Activated naive CD4-positive, alpha-beta T cell (primary cell): Measurements from ENCODE around the gene LSM10.
A peak's percentile ranks its signal among the peaks of the same experiment; 100 is the strongest.

Experiments
- DNase-seq, 4 experiments: peaks; one replicate each; lab custom pipeline; 2025; lab: John Stamatoyannopoulos, UW

Gene LSM10

DNA sequence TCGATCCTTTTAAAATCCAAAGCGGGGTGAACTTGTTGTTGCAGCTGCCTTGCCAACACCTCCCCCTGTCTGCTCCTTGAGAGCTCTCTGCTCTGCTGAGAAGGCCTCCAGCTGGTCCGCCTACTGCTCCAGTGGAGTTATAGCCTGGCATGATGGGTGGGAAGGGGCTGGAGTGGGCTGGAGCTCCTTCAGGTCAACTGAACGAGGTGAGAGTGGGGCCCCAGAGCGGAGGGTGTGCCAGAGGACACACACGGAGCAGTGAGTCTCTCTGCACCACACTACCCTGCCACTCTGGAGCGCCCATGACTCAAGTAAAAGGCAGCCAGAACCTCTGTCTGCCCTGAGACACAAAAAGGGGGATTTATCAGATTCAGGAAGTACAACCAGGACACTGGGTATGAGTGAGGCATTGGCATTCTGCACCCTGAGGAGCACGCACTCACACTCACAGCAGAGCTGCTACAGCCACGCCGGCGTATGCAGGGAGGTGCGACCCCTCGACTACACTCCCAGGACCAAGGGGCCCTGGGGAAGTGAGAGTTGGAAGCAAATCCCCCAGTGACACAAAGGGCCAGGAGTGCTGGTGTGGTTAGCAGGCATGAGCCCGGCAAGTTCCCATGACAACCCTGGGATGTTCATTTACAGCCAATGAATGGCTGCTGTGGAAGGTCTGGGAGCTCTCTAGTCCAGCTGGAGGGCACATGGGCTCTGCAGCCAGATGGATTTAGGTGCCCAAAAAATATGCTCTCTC is 46.3 kb downstream of the LSM10 start:
- DNase-seq: no peak

DNA sequence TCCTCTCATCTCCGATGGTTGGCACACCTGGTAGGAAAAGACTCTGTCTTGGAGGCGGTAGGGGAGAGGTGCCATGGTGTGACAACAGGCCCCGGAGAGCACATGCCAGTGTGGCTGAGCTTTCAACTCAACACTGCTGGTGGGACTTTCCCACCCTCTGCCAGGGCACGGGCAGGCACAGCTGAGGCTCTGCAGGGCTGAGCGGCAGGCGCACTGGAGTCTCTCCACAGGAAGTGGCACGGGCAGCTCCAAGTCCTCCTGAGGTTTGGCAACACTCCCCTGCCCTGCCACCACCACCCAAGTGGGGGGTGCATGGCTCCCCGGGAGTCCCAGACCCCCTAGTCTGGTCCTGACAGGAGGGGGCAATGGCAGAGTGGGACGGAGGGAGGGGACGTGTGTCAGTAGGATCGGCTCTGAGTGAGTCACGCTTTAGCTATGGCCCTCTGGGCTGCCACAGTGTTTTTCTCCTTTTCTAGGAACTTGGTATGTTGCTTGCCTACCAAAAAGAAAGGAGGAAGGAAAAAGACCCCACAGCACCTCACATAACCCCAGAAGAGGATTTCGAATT is 47.0 kb downstream of the LSM10 start:
- DNase-seq: peak in 2 of 4 experiments; percentile 22 to 30

DNA sequence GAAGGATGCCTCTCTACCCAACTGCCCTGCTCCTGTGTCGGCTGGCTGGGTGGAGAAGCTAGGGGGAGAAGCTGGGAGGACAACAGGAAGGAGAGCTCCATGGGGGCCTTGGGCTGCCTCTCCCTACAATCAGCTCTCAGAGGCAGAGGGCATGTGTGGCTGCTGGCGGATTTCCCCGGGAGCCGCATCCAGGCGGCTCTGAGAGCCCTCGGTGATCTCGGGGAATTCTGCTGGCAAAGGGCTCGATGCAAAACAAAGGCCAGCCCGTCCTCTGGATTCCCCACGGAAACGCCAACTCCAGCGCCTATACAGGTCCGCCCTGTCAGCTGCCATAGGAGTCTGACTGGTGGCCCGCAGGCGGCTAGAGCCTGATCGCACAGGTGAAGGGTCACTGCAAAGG is 47.9 kb downstream of the LSM10 start:
- no peak for DNase-seq

DNA sequence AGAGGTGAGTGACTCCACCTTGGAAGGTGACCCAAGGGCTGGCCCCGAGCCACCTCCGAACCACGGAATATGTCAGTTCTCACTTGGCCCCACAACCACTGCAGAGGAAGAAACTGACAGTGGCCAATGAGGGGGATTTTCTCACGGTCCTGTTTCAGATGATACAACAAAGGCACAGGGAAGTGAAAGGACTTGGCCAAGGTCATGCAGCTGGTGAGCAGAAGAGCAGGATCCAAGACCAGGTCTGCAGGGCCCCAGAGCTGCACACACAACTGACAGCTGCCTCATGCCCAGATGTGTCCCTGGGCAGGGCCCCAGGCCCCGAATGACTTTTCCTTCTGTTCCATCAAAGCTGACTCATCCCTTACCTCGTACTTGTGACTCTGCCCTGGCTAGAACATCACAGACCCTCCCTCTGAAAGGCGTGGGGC is 48.5 kb downstream of the LSM10 start:
- DNase-seq: no peak

DNA sequence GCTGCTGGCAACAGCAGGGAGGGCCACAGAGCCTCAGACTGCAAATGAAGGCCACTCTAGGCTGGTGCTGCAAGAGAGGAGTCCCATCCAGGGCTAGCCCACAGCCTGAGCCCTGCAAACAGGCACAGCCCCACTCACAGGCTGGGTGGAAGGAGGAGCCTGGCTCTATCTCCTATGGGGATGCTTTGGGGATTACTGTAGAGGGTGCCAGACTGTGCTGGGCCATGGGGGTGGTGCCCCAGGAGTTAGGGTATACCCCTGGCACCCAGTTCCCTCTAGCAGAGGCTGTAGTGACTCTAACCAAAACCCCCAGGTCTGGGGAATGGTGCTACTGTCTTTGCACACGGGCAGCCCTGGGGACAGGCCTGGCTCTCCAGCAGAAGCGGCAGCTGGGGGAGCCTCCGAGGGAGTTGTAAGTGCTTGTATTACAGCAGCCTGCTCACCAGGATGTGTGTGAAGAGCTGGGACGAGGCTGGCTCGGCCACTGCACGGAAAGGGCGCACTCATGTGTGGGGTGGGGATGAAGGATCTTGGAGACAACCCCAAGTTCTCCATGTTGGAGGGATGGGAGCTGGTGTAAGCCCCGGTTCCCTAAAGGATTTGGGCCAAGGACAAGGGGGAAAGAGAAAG is 50.9 kb downstream of the LSM10 start:
- no peak for DNase-seq

DNA sequence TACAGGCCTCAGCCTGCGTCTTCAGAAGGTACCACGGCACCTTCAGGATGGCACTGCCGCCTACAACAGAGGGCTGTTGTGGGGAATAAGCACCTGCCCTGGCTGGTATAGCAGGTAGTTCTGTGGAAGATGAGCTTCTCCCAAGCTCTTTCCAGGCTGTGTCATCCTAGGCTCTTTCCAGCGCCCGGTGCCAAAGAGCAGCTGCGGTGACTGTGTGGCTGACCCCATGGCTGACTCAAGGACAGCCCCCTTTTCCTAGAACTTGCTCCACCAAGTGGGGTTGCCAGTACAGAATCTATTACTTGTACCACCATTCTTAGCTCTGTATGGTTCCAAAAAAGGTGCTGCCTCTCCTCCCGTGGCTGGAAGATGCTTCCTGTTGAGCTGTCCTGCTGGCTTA is 52.4 kb downstream of the LSM10 start:
- no peak for DNase-seq

DNA sequence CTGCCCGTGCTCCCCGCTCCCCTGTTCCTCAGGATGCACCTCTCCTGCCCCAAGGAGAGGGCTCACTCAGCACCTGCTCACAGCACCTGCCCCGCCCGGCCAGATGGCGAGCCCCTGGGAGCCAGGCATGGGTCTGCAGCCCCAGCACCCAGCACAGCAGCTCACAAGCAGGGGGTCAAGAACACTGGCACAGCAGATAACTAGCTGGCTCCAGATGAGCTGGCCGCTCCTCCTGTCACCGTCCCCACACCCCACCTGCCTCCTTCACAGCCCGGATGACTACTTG is 53.4 kb downstream of the LSM10 start:
- no peak for DNase-seq

DNA sequence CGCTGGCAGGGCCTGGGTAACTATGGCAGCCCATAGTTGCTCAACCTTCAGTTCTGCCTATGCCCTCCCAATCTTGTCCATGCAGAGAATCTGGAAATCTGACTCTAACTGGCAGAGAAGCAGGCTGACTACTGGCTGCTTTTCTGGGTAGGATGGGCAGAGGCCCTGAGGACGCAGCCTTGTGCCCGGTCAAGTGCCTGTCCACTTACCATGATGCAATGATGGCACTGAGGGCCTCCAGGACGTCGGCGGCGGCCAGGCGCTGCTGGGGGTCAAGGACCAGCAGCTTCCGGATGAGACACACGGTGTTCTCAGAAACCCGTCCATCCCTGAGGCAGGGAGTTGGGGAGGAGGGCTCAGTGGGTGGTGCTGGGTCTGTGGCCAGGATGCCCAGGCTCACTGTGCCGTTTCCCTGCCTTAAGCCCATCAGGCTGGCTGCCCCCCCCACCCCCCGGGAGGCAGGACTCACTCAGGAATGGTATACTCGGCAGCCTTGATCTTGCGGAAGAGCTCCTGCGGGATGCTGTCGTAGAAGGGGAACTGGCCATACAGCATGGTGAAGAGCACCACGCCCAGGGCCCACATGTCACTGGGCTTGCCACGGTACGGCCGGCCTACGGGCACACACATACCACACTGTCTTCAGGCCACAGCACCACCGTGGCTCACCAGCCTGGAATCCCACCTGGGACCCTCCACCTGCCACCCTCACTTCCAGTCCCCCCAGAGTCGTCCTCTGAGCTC is 53.9 kb downstream of the LSM10 start:
- no peak for DNase-seq
